Sigmoid colon (tissue), 7 donors: Measurements from ENCODE around the gene ST6GALNAC4. TPM values are rescaled to one million over a fixed set of nuclear protein-coding genes. Genes with fewer than 3 reads are reported as not detected.

Experiments
- DNase-seq: peaks from one replicate; pipeline ENCODE4 v3.0.0-alpha.2; 2019
- H3K27ac ChIP-seq, 4 donors: fragments of 200-600 bp; sonication (generic); one replicate each; pipeline ENCODE4 v1.5.1; 2016 to 2019; ENCODE audit warnings: mild to moderate bottlenecking in 1 of 4
- H3K27me3 ChIP-seq, 3 donors: fragments of 200-600 bp; sonication (generic); one replicate each; pipeline ENCODE4 v1.5.1; 2019; ENCODE audit warnings: mild to moderate bottlenecking in 1 of 3
- H3K36me3 ChIP-seq, 4 donors: fragments of 200-600 bp; sonication (generic); one replicate each; pipeline ENCODE4 v1.5.1; 2016 to 2019
- H3K4me1 ChIP-seq, 4 donors: fragments of 200-600 bp; sonication (generic); one replicate each; pipeline ENCODE4 v1.5.1; 2017 to 2019
- H3K4me3 ChIP-seq, 4 donors: fragments of 200-600 bp; sonication (generic); one replicate each; pipeline ENCODE4 v1.5.1; 2017 to 2019; ENCODE audit warnings: mild to moderate bottlenecking in 2 of 4, moderate library complexity in 1 of 4
- H3K9me3 ChIP-seq, 4 donors: fragments of 200-600 bp in 3 of 4; sonication (generic) in 3 of 4; one replicate each; pipeline versions ENCODE4 v1.5.1 to v1.6.1; 2013 to 2019
- EP300 ChIP-seq, 4 donors: sonication (generic); formaldehyde crosslinking; IDR thresholded peaks; one replicate each; pipeline ENCODE4 v1.6.1; 2017; ENCODE audit warnings: antibody characterized with exemption in 4 of 4
- POLR2A ChIP-seq, 2 donors: fragments of 450-650 bp; IDR thresholded peaks; one replicate each; pipeline ENCODE4 v1.6.1; 2016; ENCODE audit warnings: antibody characterized with exemption in 2 of 2, mild to moderate bottlenecking in 2 of 2, moderate library complexity in 2 of 2
- POLR2AphosphoS5 ChIP-seq, 4 donors: sonication (generic); formaldehyde crosslinking; IDR thresholded peaks; one replicate each; pipeline ENCODE4 v1.6.1; 2017; ENCODE audit warnings: antibody characterized with exemption in 4 of 4
- WGBS, 2 donors: extraction: QIAGEN DNeasy Blood & Tissue Kit; methylation state at CpG; one replicate each; pipeline ENCODE4 v1.1.7; 2013; 5-methylcytosine and 5-hydroxymethylcytosine counted together
- intact Hi-C: fragments of 100-400 bp; cut with DNase I; formaldehyde crosslinking; loops from one replicate; pipeline ENCODE4 v1.15.1; 2023
- polyA plus RNA-seq, 3 donors: library from polyadenylated mRNA; stranded (reverse); fragments of 200-250 nt; gene quantifications; one replicate each; pipeline ENCODE4 v1.2.3, GENCODE V29; 2013
- total RNA-seq, 4 donors: library from RNA; depleted of rRNA; stranded (reverse); fragments of >200 nt; gene quantifications; one replicate each; pipeline ENCODE4 v1.1.0, GENCODE V29; 2016
- TF ChIP-seq, protein P1 (sequence below), 4 experiments: fragments of 450-650 bp in 3 of 4; fragments of 200-600 bp in 1 of 4; IDR thresholded peaks; one replicate each; pipeline ENCODE4 v1.5.1; 2016 to 2019; ENCODE audit warnings: antibody characterized with exemption in 4 of 4, mild to moderate bottlenecking in 3 of 4, moderate library complexity in 2 of 4
- donor health status: healthy with polysubstance abuse.
- donor health status: Bipolar disorder and iron deficiency.
- donor health status: healthy.

The ST6GALNAC4 gene
- total and polyA plus RNA-seq, 7 donors = 22.8 to 51.1 (median 27.0) TPM

DNA sequence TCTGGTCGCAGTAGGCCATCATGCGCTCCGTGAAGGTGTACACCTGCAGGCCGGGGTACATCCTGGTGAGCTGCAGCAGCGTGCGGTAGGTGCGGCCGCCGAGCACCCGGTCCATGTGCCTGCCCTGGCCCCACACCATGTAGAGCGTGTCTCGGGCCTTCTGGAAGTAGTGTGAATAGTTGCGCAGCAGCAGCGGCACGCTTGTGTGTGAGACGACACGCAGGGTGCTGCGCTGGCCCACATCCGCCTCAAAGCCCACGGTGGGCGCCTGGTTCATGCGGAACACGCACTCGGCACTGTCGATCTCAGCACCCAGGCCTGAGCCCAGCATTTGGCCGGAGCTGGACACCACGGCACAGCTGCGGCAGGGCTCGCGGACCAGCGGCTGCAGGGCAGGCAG lies 4.5 kb downstream of the ST6GALNAC4 start:
- peaks cover 0 to 44% (median 20%) of the 10 kb centered on the region in 4 donors for H3K36me3 ChIP-seq
- peaks cover 0 to 22% (median 18%) of the 10 kb centered on the region in 4 donors for H3K4me1 ChIP-seq
- no peaks in the 10 kb centered on the region for H3K27me3 ChIP-seq
- TF ChIP-seq POLR2A (IDR thresholded peaks at IDR 0.05) (no peak), EP300 (IDR thresholded peaks at IDR 0.05) (no peak), POLR2AphosphoS5 (IDR thresholded peaks at IDR 0.05) (no peak)
- TF ChIP-seq, protein P1, sequence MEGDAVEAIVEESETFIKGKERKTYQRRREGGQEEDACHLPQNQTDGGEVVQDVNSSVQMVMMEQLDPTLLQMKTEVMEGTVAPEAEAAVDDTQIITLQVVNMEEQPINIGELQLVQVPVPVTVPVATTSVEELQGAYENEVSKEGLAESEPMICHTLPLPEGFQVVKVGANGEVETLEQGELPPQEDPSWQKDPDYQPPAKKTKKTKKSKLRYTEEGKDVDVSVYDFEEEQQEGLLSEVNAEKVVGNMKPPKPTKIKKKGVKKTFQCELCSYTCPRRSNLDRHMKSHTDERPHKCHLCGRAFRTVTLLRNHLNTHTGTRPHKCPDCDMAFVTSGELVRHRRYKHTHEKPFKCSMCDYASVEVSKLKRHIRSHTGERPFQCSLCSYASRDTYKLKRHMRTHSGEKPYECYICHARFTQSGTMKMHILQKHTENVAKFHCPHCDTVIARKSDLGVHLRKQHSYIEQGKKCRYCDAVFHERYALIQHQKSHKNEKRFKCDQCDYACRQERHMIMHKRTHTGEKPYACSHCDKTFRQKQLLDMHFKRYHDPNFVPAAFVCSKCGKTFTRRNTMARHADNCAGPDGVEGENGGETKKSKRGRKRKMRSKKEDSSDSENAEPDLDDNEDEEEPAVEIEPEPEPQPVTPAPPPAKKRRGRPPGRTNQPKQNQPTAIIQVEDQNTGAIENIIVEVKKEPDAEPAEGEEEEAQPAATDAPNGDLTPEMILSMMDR (IDR thresholded peaks at IDR 0.05) = no peak
- H3K9me3 ChIP-seq = no peaks in the 10 kb centered on the region
- intact Hi-C loops = no loop called here
- H3K27ac ChIP-seq = no peak overlapping the region
- WGBS, 2 donors = 65 to 93% methylated on average over 31 of the region's 31 CpGs
- H3K4me3 ChIP-seq = no peak overlapping the region
- DNase-seq = no peak

DNA sequence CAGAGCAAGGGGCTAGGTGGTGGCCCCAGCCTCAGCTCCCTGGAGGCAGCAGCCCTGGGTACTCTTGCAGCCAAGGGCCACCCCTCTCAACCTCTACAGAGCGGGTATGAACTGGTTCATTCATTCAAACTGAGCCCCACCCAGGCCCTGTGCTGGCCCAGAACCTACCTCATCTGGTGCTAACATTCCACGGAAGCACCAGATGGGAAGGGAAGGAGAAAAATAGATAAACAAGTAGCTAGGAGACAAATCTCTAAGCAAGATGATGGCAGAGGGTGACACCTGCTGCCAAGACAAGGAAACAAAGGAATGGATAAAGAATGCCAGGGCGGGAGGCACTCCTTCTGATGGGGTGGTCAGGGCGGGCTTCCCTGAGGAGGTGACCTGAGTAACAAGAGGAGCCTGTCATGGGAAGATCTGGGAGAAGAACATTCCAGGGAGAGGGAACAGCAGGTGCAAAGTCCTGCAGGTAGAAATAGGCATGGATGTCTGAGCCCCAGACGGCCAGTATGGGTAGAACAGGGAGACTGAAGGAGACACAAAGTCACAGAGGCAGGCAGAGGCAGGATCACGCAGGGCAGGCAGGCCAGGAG lies 6.1 kb downstream of the ST6GALNAC4 start:
- intact Hi-C loops = no loop called here
- H3K27ac ChIP-seq = no peak overlapping the region
- TF ChIP-seq, protein P1 (IDR thresholded peaks at IDR 0.05) = no peak

DNA sequence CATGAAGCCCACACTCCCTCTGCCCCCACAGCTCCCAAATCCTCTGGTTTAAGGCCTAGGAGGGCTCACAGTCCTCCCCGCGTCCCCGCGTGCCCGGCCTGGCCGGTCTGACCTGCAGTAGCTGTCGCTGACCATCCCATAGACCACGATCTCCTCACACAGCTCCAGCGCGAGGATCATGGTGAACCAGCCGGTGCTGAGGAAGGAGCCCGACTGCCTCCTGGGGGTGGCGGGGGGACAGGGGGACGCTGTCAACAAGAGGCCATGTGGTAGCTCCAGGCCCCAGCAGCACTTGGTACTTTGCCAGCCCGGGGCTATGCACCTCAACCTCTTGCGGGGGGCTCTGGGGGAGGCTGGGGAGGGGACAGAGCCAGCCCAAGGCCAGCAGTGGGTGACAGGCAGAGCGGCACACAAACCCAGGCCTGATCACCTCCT lies 7.0 kb downstream of the ST6GALNAC4 start:
- WGBS, 2 donors = 89 to 93% methylated on average over 17 of the region's 17 CpGs
- H3K36me3 ChIP-seq = peaks cover 0 to 44% (median 20%) of the 10 kb centered on the region in 4 donors
- no peak overlapping the region for H3K27ac ChIP-seq
- no peaks in the 10 kb centered on the region for H3K27me3 ChIP-seq
- TF ChIP-seq POLR2A (IDR thresholded peaks at IDR 0.05) = no peak
- TF ChIP-seq, protein P1 (IDR thresholded peaks at IDR 0.05) = no peak
- TF ChIP-seq POLR2AphosphoS5 (IDR thresholded peaks at IDR 0.05) = no peak
- TF ChIP-seq EP300 (IDR thresholded peaks at IDR 0.05) = no peak
- intact Hi-C loops = no loop called here
- peaks cover 0 to 4% (median 1%) of the 10 kb centered on the region in 4 donors for H3K4me1 ChIP-seq
- H3K4me3 ChIP-seq = no peak overlapping the region
- DNase-seq = no peak
- no peaks in the 10 kb centered on the region for H3K9me3 ChIP-seq

More for the DNA sequence above, 6.1 kb downstream of the ST6GALNAC4 start:
- no peak overlapping the region for H3K4me3 ChIP-seq
- peaks cover 0 to 44% (median 20%) of the 10 kb centered on the region in 4 donors for H3K36me3 ChIP-seq
- DNase-seq = no peak
- peaks cover 0 to 10% (median 7%) of the 10 kb centered on the region in 4 donors for H3K4me1 ChIP-seq
- WGBS, 2 donors = 19 to 67% methylated on average over 6 of the region's 6 CpGs
- no peaks in the 10 kb centered on the region for H3K9me3 ChIP-seq
- H3K27me3 ChIP-seq = no peaks in the 10 kb centered on the region

DNA sequence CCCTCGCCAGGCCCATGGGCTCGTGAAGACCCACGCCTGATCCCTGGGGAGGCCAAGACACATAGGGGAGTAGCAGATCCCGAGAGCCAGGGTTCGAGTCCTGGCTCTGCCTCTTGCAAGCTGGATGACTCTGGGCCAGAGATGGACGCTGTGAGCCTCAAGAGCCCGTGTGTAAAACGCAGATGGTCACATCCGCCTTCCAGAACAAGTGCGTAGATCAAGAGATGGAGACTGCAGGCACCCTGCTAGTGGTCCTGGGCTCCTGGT lies 8.2 kb downstream of the ST6GALNAC4 start:
- no peak overlapping the region for H3K4me3 ChIP-seq
- no peaks in the 10 kb centered on the region for H3K9me3 ChIP-seq
- no peak for TF ChIP-seq POLR2A (IDR thresholded peaks at IDR 0.05)
- TF ChIP-seq EP300 (IDR thresholded peaks at IDR 0.05) = no peak
- no peak for TF ChIP-seq POLR2AphosphoS5 (IDR thresholded peaks at IDR 0.05)
- TF ChIP-seq, protein P1 (IDR thresholded peaks at IDR 0.05) = no peak
- H3K36me3 ChIP-seq = peaks cover 0 to 44% (median 20%) of the 10 kb centered on the region in 4 donors
- H3K27ac ChIP-seq = no peak overlapping the region
- peaks cover 0 to 15% (median 12%) of the 10 kb centered on the region in 4 donors for H3K4me1 ChIP-seq
- no peak for DNase-seq
- intact Hi-C loops = no loop called here
- 95 to 97% methylated on average over 10 of the region's 10 CpGs for WGBS, 2 donors
- no peaks in the 10 kb centered on the region for H3K27me3 ChIP-seq
